HL-60/S4 treated with retinoic acid at 250 ng/mL for 4 days and 3 days (cell line): Measurements from ENCODE around the gene BFAR.
"Not testable (repeated sequence)": the region's sequence is repeated elsewhere in the genome, so short reads cannot be mapped to it uniquely, and the experiment has no call there.

ENCODE experiments used
- in situ Hi-C: fragments of 300-500 bp; cut with MboI; formaldehyde crosslinking; loops from 2 replicates; pipeline ENCODE4 v1.7.0; 2022; ENCODE audit warnings: low sequenced_read_pairs

BFAR gene

DNA sequence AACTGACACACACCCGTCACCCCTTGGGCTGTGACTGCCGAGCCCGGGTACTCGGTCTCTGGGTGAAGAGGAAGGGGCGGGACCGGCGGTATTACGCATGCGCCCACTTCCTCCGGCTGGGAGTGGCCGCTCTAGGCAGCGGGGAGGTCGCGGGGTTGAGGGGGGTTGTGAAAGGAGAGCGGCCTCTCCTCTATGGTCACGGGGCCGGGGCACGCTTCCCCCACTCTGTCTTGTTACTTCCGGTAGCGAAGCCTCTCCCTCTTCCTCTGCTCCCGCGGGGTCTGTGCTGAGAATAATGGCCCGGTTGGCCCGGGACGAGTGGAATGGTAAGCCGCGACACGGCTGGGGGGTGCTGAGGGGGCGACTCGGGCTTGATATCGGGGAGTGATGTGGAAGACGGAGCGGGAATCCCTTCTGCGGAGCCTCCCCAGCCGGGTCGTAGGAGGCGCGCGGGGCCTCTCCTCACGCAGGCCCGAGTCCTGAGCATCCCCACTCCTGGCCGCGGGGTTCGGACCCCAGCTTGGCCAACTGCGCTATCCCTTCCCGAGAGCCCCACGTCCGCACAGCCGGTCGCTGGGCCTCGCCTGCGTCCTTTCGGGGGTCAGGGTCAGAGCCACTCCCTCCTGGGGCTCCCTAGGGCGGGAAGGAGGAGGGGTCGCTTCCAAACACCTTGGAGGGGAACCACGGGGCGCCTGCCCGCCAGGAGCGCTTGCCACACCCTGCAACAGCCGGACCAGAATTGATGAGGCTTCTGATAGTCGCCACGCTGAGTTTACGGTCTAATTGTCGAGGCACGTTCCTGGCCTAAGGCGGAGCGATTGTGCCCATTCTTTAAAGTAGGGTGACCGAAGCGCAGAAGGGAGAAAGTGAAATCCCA is at the start of gene BFAR:
Gene BFAR (plus strand): TSS at position 259 of the 877 bp plus-strand sequence. CDS start 11,396 bp downstream, outside the sequence.
- in situ Hi-C loops = no loop called here

DNA sequence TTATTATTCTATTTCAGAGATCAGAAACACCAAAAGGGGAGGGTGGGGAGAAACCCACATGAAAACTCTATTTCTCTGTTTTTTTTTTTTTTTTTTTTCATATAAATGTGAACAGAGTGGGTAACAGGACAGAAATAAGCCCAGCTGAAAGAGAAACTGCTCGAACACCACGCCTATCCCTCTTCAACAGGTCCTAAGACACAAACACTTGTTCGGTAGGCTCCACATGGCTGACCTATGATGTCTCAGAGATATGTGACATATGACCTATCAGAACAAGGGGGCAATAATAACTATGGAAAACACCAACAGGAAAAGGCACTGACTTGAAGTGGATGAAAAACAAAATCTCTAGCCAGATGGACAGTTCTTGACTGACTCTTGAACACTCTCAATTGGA is 47.5 kb upstream of the BFAR start:
- in situ Hi-C loops = no loop called here

GRCh38 chr16:14586637-14587305 is 46.0 kb upstream of the BFAR start:
- in situ Hi-C loops = no loop called here

GRCh38 chr16:14600164-14600563 is 32.6 kb upstream of the BFAR start:
- in situ Hi-C loops = no loop called here

- in situ Hi-C loops = no loop called here
Measured at GRCh38 chr16:14602443-14602963, 30.2 kb upstream of the BFAR start.

GRCh38 chr16:14606102-14606501 is 26.6 kb upstream of the BFAR start:
- in situ Hi-C loops = no loop called here

GRCh38 chr16:14608111-14608566 is 24.6 kb upstream of the BFAR start:
- in situ Hi-C loops = no loop called here

- in situ Hi-C loops = no loop called here
Measured at GRCh38 chr16:14608604-14609003, 24.1 kb upstream of the BFAR start.

- in situ Hi-C loops = no loop called here
Measured at GRCh38 chr16:14609716-14610115, 23.0 kb upstream of the BFAR start.

DNA sequence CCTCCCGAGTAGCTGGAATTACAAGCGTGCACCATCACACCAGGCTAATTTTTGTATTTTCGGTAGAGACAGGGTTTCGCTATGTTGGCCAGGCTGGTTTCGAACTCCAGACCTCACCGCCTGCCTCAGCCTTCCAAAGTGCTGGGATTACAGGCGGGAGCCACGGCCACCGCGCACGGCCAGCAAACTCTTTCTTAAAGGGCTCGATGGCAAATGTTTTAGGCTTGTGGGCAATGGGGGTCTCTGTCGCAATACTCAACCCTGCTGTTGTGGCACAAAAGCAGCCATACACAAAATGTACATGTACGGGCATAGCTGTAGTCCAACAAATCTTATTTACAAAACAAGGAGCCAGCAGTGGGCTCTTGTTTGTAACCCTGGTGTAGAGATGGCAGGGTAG is 21.1 kb upstream of the BFAR start:
- in situ Hi-C loops = no loop called here

DNA sequence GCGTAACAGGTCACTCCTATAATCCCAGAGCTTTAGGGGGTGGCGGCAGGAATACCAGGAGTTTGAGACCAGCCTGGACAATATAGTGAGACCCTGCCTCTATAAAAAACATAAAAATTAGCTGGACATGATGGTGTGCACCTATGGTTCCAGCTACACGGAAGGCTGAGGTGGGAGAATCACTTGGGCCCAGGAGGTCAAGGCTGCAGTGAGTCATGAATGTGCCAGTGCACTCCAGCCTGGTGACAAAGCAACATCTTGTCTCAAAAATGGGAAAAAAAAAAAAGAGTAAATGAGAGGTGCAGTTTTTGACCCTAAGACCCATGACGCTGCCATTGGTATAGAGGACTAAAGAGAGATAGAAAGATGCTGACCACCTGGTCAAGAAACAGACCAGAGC is 18.8 kb upstream of the BFAR start:
- in situ Hi-C loops = no loop called here

DNA sequence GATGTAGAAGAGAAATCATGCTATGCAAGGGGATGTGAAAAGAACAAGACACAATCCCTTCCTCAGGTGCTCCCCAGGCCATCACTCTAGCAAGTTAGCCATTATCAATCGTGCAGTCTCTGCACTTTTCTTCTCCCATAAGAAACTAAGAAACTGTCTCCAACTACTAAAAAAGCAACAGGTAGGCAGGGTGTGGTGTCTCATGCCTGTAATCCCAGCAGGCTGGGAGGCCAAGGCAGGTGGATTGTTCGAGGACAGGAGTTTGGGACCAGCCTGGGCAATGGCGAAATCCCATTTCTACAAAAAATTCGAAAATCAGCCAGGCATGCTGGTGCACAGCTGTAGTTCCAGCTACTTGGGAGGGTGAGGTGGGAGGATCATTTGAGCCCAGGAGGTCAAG is 16.5 kb upstream of the BFAR start:
- in situ Hi-C loops = no loop called here

DNA sequence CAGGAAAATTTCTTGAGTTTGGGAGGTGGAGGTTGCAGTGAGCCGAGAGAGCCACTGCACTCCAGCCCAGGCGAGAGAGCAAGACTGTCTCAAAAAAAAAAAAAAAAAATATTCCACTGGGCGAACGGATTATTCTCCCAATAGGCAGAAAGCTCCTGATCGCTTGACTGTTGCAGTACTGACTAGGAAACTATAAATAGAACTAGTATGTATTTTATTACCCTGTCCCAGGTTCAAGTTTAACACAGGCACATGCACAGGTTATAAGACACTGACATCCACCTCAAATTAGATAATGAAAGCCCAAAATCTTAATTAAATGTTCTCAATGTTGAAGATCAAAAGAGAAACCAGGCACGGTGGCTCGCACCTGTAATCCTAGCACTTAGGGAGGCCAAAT is 14.2 kb upstream of the BFAR start:
- in situ Hi-C loops = no loop called here

- in situ Hi-C loops = no loop called here
Measured at GRCh38 chr16:14627078-14627477, 5.7 kb upstream of the BFAR start.

- in situ Hi-C loops = no loop called here
Measured at GRCh38 chr16:14628806-14629611, 3.7 kb upstream of the BFAR start.

- in situ Hi-C loops = no loop called here
Measured at GRCh38 chr16:14629612-14629918, 3.2 kb upstream of the BFAR start.

GRCh38 chr16:14629919-14630619 is 2.7 kb upstream of the BFAR start, which contains the start of gene PARN:
Gene PARN (minus strand): TSS chr16:14630260. CDS start chr16:14630125, 135 bp downstream.
- in situ Hi-C loops = no loop called here

DNA sequence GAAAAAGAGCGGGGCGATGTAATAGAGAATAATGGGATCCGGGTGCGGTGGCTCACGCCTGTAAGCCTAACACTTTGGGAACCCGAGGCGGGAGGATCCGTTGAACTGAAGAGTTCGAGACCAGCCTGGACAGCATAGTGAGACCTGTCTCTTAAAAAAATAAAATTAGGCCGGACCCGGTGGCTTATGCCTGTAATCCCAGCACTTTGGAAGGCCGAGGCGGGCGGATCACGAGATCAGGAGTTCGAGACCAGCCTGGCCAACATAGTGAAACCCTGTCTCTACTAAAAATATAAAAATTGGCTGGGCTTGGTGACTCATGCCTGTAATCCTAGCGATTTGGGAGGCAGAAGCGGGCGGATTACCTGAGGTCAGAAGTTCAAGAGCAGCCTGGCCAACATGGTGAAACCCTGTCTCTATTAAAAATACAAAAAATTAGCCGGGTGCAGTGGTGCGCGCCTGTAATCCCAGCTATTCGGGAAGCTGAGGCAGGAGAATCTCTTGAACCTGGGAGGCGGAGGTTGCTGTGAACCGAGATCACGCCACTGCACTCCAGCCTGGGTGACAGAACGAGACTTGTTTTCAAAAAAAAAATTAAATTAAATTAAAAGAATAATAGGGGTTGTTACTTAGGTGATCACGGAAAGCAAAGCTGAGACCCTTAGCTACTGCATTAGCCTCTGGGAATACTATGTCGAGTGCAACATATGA is 2.0 kb upstream of the BFAR start:
- in situ Hi-C loops = not testable (repeated sequence)

DNA sequence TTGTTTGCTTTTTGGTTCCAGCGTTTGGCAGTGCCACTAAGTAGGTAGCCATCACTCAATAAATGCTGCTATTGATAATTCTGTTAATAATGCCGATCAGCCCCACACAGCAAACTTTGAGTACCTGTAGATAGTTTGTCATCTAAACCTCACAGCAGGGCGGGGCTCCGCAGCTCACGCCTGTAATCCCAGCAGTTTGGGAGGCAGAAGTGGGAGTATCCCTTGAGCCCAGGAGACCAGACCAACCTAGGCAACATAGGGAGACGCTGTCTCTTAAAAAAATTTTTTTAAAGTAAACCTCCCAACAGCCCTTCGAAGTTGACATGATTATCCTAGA is 1.6 kb downstream of the BFAR start:
- in situ Hi-C loops = no loop called here
